ENCODE measurements around the gene RAD51B. TPM values are rescaled to one million over a fixed set of nuclear protein-coding genes. Genes with fewer than 3 reads are reported as not detected.
A peak's percentile ranks its signal among the peaks of the same experiment; 100 is the strongest.

The RAD51B gene
- total RNA-seq, 1 donor from 2014 or later = 28.5 TPM

- Histone ChIP-seq H3K9me3 (no peaks in the 10 kb centered on the region), H3K4me3 (no peak overlapping the region), H3K27me3 (no peaks in the 10 kb centered on the region), H3K4me1 (no peaks in the 10 kb centered on the region), H3K27ac (no peak overlapping the region), H3K36me3 (peaks cover 0 to 93% of the 10 kb centered on the region in 2 donors)
- intact Hi-C loops (cut with DNase I) = no loop called here
- no peak for TF ChIP-seq POLR2A (IDR thresholded peaks at IDR 0.05)
- TF ChIP-seq CTCF (IDR thresholded peaks at IDR 0.05) = no peak
- no peak for TF ChIP-seq POLR2AphosphoS5 (IDR thresholded peaks at IDR 0.05; ENCODE audit: insufficient read depth in 1 of 2, low read depth in 1 of 2)
- no peak for DNase-seq (ENCODE audit: extremely low spot score in 2 of 2)
These were observed 18.8 kb upstream of the RAD51B start for GRCh38 chr14:67800743-67801142.

GRCh38 chr14:67806246-67806645, 13.3 kb upstream of the RAD51B start:
- peaks cover 0 to 86% of the 10 kb centered on the region in 2 donors for H3K36me3 ChIP-seq
- TF ChIP-seq POLR2AphosphoS5 (IDR thresholded peaks at IDR 0.05; ENCODE audit: insufficient read depth in 1 of 2, low read depth in 1 of 2) = no peak
- no peak for TF ChIP-seq CTCF (IDR thresholded peaks at IDR 0.05)
- TF ChIP-seq POLR2A (IDR thresholded peaks at IDR 0.05) = no peak
- no peak for DNase-seq (ENCODE audit: extremely low spot score in 2 of 2)

GRCh38 chr14:67814821-67815220, 4.8 kb upstream of the RAD51B start:
- Histone ChIP-seq H3K36me3 (peaks cover 0 to 6% of the 10 kb centered on the region in 2 donors), H3K4me3 (no peak overlapping the region), H3K9me3 (no peaks in the 10 kb centered on the region), H3K27me3 (no peaks in the 10 kb centered on the region), H3K27ac (no peak overlapping the region), H3K4me1 (peaks cover 17% of the 10 kb centered on the region)
- intact Hi-C loops (cut with DNase I) = no loop called here
- TF ChIP-seq CTCF (IDR thresholded peaks at IDR 0.05) (no peak), POLR2AphosphoS5 (IDR thresholded peaks at IDR 0.05; ENCODE audit: insufficient read depth in 1 of 2, low read depth in 1 of 2) (no peak), POLR2A (IDR thresholded peaks at IDR 0.05) (no peak)
- no peak for DNase-seq (ENCODE audit: extremely low spot score in 2 of 2)

More at GRCh38 chr14:67806246-67806645, 13.3 kb upstream of the RAD51B start:
- Histone ChIP-seq H3K4me3 (no peak overlapping the region), H3K4me1 (no peaks in the 10 kb centered on the region), H3K27ac (no peak overlapping the region), H3K27me3 (no peaks in the 10 kb centered on the region), H3K9me3 (no peaks in the 10 kb centered on the region)
- intact Hi-C loops (cut with DNase I) = no loop called here

GRCh38 chr14:67815573-67816225, 3.9 kb upstream of the RAD51B start:
- Histone ChIP-seq H3K9me3 (no peaks in the 10 kb centered on the region), H3K4me3 (peak overlapping the region; percentile 68 to 81), H3K36me3 (no peaks in the 10 kb centered on the region), H3K27me3 (no peaks in the 10 kb centered on the region), H3K27ac (peak overlapping the region; percentile 85), H3K4me1 (peaks cover 17% of the 10 kb centered on the region)
- TF ChIP-seq CTCF (IDR thresholded peaks at IDR 0.05) (no peak), POLR2A (IDR thresholded peaks at IDR 0.05) (no peak), POLR2AphosphoS5 (IDR thresholded peaks at IDR 0.05; ENCODE audit: insufficient read depth in 1 of 2, low read depth in 1 of 2) (no peak)
- DNase-seq (ENCODE audit: extremely low spot score in 2 of 2) = no peak
- intact Hi-C loops (cut with DNase I) = no loop called here

- H3K27ac ChIP-seq = peak within 1 kb of the TSS; percentile 85
- no peaks in the 10 kb centered on the region for H3K27me3 ChIP-seq
- no peak for TF ChIP-seq POLR2A (IDR thresholded peaks at IDR 0.05)
- peak; percentile 76 to 97 for TF ChIP-seq POLR2AphosphoS5 (IDR thresholded peaks at IDR 0.05; ENCODE audit: insufficient read depth in 1 of 2, low read depth in 1 of 2)
- no peaks in the 10 kb centered on the region for H3K36me3 ChIP-seq
- H3K9me3 ChIP-seq = no peaks in the 10 kb centered on the region
- peaks cover 17% of the 10 kb centered on the region for H3K4me1 ChIP-seq
- intact Hi-C loops (cut with DNase I) = no loop called here
- DNase-seq (ENCODE audit: extremely low spot score in 2 of 2) = peak in 1 of 2 donors; percentile 98
- peak within 1 kb of the TSS; percentile 68 to 81 for H3K4me3 ChIP-seq
These were observed 3.1 kb upstream of the RAD51B start, which contains the start of gene ZFYVE26 for GRCh38 chr14:67816326-67817002. Gene ZFYVE26, minus strand, starts transcription at chr14:67816590. Its CDS starts 627 bp downstream, at chr14:67815963.

Data from vagina (tissue), 2 donors.